CD1c-positive myeloid dendritic cell (primary cell): ENCODE data around the gene CECR2.

ENCODE experiments used
- DNase-seq: peaks from one replicate; pipeline ENCODE4 v3.0.0-alpha.2; 2016; ENCODE audit errors: extremely low spot score

CECR2 gene

GRCh38 chr22:17368144-17368543 lies 1.1 kb upstream of the CECR2 start:
- DNase-seq = no peak

GRCh38 chr22:17368554-17369438 lies 464 bp upstream of the CECR2 start:
- DNase-seq = no peak

GRCh38 chr22:17370026-17370765 lies 936 bp downstream of the CECR2 start:
- DNase-seq = no peak

- peak; percentile 17 for DNase-seq
Observed at GRCh38 chr22:17370766-17371432, 1.6 kb downstream of the CECR2 start.

GRCh38 chr22:17371448-17371847 lies 2.2 kb downstream of the CECR2 start:
- DNase-seq = no peak

GRCh38 chr22:17373855-17374254 lies 4.6 kb downstream of the CECR2 start:
- no peak for DNase-seq

GRCh38 chr22:17375914-17376614 lies 6.8 kb downstream of the CECR2 start:
- no peak for DNase-seq

GRCh38 chr22:17376950-17377349 lies 7.7 kb downstream of the CECR2 start:
- DNase-seq = no peak

- DNase-seq = no peak
Observed at GRCh38 chr22:17379944-17380343, 10.7 kb downstream of the CECR2 start.

GRCh38 chr22:17380359-17381087 lies 11.3 kb downstream of the CECR2 start:
- no peak for DNase-seq

- no peak for DNase-seq
Observed at GRCh38 chr22:17381192-17381913, 12.1 kb downstream of the CECR2 start.

GRCh38 chr22:17384612-17385330 lies 15.5 kb downstream of the CECR2 start:
- DNase-seq = no peak

GRCh38 chr22:17387356-17387755 lies 18.1 kb downstream of the CECR2 start:
- DNase-seq = no peak

GRCh38 chr22:17388235-17388634 lies 19.0 kb downstream of the CECR2 start:
- no peak for DNase-seq

GRCh38 chr22:17390087-17390486 lies 20.8 kb downstream of the CECR2 start:
- no peak for DNase-seq

GRCh38 chr22:17396516-17396915 lies 27.3 kb downstream of the CECR2 start:
- DNase-seq = no peak

GRCh38 chr22:17397756-17398547 lies 28.7 kb downstream of the CECR2 start:
- no peak for DNase-seq

- DNase-seq = no peak
Observed at GRCh38 chr22:17400305-17400704, 31.0 kb downstream of the CECR2 start.

- DNase-seq = no peak
Observed at GRCh38 chr22:17401728-17402127, 32.5 kb downstream of the CECR2 start.
